Colonic mucosa (tissue), 4 donors: ENCODE results near the gene EMC9. TPM values are rescaled to one million over a fixed set of nuclear protein-coding genes. Genes with fewer than 3 reads are reported as not detected.
A peak's percentile ranks its signal among the peaks of the same experiment; 100 is the strongest.

Experiments
- DNase-seq: peaks from one replicate; pipeline ENCODE4 v3.0.0-alpha.2; 2020
- H3K27ac ChIP-seq: fragments of 200-600 bp; one replicate; pipeline ENCODE4 v1.8.0; 2021
- H3K27me3 ChIP-seq: fragments of 200-600 bp; one replicate; pipeline ENCODE4 v1.8.0; 2021
- H3K36me3 ChIP-seq: fragments of 200-600 bp; one replicate; pipeline ENCODE4 v1.8.0; 2021
- H3K4me1 ChIP-seq: fragments of 200-600 bp; one replicate; pipeline ENCODE4 v1.8.0; 2021; ENCODE audit warnings: mild to moderate bottlenecking
- H3K4me3 ChIP-seq: fragments of 200-600 bp; one replicate; pipeline ENCODE4 v1.8.0; 2021
- H3K9ac ChIP-seq, 2 donors: one replicate each; pipeline ENCODE4 v1.7.0; 2013; ENCODE audit warnings: control low read depth in 2 of 2, low read depth in 2 of 2, low read length in 2 of 2
- H3K9me3 ChIP-seq: fragments of 200-600 bp; one replicate; pipeline ENCODE4 v1.8.0; 2021
- intact Hi-C: fragments of 100-400 bp; cut with DNase I; formaldehyde crosslinking; loops from one replicate; pipeline ENCODE4 v1.14.1; 2022
- total RNA-seq, 2 donors: library from RNA; stranded (reverse); fragmentation: NEBNext Ultra II Directional in 1 of 2; extraction: Animal tissue kit (Norgen Biotek cat#: 25700) in 1 of 2; gene quantifications; one replicate each; pipeline ENCODE4 v1.2.1, GENCODE V29; 2021
- TF ChIP-seq, protein P1 (sequence below): fragments of 200-600 bp; IDR thresholded peaks from one replicate; pipeline ENCODE4 v1.8.0; 2022; ENCODE audit warnings: antibody characterized with exemption, mild to moderate bottlenecking
- donor health status: healthy.
- donor health status: DM: no; HTN: no; CAD: no.
- donor health status: DM: no; HTN: no; CAD: no.

The EMC9 gene
- total RNA-seq, 2 donors from 2014 or later: 21.1 to 49.6 TPM

- peaks cover 25% of the 10 kb centered on the region for H3K4me1 ChIP-seq
- no peak for DNase-seq
- no peaks in the 10 kb centered on the region for H3K9me3 ChIP-seq
- H3K9ac ChIP-seq: no peak overlapping the region
- TF ChIP-seq, protein P1, sequence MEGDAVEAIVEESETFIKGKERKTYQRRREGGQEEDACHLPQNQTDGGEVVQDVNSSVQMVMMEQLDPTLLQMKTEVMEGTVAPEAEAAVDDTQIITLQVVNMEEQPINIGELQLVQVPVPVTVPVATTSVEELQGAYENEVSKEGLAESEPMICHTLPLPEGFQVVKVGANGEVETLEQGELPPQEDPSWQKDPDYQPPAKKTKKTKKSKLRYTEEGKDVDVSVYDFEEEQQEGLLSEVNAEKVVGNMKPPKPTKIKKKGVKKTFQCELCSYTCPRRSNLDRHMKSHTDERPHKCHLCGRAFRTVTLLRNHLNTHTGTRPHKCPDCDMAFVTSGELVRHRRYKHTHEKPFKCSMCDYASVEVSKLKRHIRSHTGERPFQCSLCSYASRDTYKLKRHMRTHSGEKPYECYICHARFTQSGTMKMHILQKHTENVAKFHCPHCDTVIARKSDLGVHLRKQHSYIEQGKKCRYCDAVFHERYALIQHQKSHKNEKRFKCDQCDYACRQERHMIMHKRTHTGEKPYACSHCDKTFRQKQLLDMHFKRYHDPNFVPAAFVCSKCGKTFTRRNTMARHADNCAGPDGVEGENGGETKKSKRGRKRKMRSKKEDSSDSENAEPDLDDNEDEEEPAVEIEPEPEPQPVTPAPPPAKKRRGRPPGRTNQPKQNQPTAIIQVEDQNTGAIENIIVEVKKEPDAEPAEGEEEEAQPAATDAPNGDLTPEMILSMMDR: no peak
- H3K4me3 ChIP-seq: no peak overlapping the region
- no peak overlapping the region for H3K27ac ChIP-seq
- H3K36me3 ChIP-seq: peaks cover 13% of the 10 kb centered on the region
- intact Hi-C loops: no loop called here
- no peaks in the 10 kb centered on the region for H3K27me3 ChIP-seq
These were observed 2.8 kb downstream of the EMC9 start for GRCh38 chr14:24138396-24139271.

DNA sequence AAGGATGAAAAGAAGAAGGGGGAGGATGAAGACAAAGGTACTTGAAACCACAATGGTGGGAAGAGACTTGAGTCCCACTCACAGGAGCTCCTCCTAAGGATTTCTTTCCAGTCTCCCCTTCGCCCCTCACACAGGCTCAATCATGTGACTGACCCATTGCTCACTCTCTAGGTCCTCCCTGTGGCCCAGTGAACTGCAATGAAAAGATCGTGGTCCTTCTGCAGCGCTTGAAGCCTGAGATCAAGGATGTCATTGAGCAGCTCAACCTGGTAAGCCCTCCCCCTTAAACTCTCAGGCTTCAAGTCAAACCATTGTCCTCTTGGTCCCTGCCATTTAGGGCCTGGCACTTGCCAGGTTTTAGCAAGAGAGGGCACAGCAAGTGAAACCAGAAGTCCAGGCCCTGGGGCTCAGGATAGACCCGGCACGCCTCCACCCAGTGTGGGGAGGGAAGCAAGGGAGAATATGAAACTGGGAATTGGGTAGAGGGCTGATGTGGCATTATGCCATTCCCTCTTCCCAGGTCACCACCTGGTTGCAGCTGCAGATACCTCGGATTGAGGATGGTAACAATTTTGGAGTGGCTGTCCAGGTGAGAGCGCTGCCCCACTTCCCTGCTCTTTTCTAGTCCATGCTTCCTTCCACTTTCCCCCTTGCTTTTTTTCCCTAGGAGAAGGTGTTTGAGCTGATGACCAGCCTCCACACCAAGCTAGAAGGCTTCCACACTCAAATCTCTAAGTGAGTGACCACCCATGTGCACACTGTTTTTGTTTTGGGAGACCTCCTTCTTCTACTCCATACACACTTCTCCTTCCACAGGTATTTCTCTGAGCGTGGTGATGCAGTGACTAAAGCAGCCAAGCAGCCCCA lies 3.6 kb downstream of the EMC9 start:
- H3K27ac ChIP-seq: no peak overlapping the region
- H3K4me3 ChIP-seq: no peak overlapping the region

DNA sequence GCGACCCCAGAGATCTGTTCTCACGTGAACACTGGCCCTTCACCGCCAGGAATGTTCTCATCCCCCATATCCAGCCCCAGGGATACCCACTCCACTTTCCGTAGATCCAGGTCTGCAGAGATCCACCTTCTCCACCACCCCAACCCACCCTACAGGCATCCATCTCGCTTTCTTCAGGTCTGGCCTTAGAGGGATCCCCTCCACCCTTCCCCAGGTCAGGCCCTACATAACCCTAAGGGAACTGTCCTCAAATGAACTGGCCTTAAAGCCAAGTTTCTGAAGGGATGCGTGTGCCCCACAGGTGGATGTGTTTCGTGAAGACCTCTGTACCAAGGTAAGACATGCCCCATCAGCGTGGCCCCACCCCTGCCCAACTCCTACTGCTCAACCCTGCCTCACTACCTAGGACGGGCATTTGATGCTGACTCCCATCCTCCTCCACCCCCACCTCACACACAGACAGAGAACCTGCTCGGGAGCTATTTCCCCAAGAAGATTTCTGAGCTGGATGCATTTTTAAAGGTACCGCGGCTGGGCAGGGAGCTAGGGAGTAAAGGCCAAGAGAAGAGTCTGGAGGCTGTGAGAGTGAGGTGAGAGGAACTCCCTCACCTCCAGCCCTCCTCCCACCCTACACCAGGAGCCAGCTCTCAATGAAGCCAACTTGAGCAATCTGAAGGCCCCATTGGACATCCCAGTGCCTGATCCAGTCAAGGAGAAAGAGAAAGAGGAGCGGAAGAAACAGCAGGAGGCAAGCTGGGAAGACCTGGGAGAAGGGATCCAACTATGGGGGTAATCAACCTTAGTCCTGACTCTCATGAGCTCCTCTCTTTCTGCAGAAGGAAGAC lies 4.5 kb downstream of the EMC9 start:
- no peaks in the 10 kb centered on the region for H3K27me3 ChIP-seq
- H3K9ac ChIP-seq: peak overlapping the region; percentile 90 to 100
- H3K9me3 ChIP-seq: no peaks in the 10 kb centered on the region
- H3K4me3 ChIP-seq: peak overlapping the region; percentile 90
- TF ChIP-seq, protein P1: no peak
- peaks cover 19% of the 10 kb centered on the region for H3K4me1 ChIP-seq
- H3K27ac ChIP-seq: peak overlapping the region; percentile 91
- H3K36me3 ChIP-seq: peaks cover 13% of the 10 kb centered on the region
- peak; percentile 49 for DNase-seq
- intact Hi-C loops: no loop called here

More for the DNA sequence above, 3.6 kb downstream of the EMC9 start:
- Histone ChIP-seq H3K36me3 (peaks cover 13% of the 10 kb centered on the region), H3K9me3 (no peaks in the 10 kb centered on the region), H3K27me3 (no peaks in the 10 kb centered on the region), H3K9ac (peak overlapping the region in 1 of 2 donors; percentile 90), H3K4me1 (peaks cover 25% of the 10 kb centered on the region)
- intact Hi-C loops: no loop called here
- TF ChIP-seq, protein P1: no peak
- no peak for DNase-seq

- H3K9me3 ChIP-seq: no peaks in the 10 kb centered on the region
- peak within 1 kb of the TSS; percentile 90 for H3K4me3 ChIP-seq
- peak; percentile 96 for DNase-seq
- H3K4me1 ChIP-seq: peaks cover 19% of the 10 kb centered on the region
- TF ChIP-seq, protein P1: no peak
- H3K36me3 ChIP-seq: peaks cover 13% of the 10 kb centered on the region
- intact Hi-C loops: no loop called here
- no peaks in the 10 kb centered on the region for H3K27me3 ChIP-seq
- H3K9ac ChIP-seq: peak within 1 kb of the TSS; percentile 90 to 100
- H3K27ac ChIP-seq: peak within 1 kb of the TSS; percentile 91
These were observed 5.3 kb downstream of the EMC9 start, which contains the start of gene PSME1 for GRCh38 chr14:24135834-24136683. PSME1 (plus strand) TSS chr14:24136194; CDS start chr14:24136263, 69 bp downstream.
